SK-N-SH (cell line): ENCODE results near the gene TANC1. TPM values are rescaled to one million over a fixed set of nuclear protein-coding genes. Genes with fewer than 3 reads are reported as not detected.
A peak's percentile ranks its signal among the peaks of the same experiment; 100 is the strongest.

Source experiments
- CTCF ChIA-PET: fragments of 300-600, 350-600 bp; formaldehyde crosslinking; extraction: SDS; loops from one replicate; lab custom pipeline; 2021; lab: Yijun Ruan, JAX
- POLR2A ChIA-PET: fragments of 350-600 bp; sonication (Branson Sonifier 250); formaldehyde crosslinking; extraction: SDS; loops from one replicate; lab custom pipeline; 2020; ENCODE audit warnings: antibody characterized with exemption, inconsistent platforms; lab: Yijun Ruan, JAX
- DNase-seq: peaks from one replicate; pipeline ENCODE4 v3.0.0; 2012
- H2AFZ ChIP-seq: fragments of 200-600 bp; sonication (generic); 2 replicates; pipeline ENCODE4 v1.8.1; 2016; ENCODE audit warnings: antibody characterized with exemption, mild to moderate bottlenecking, low read depth
- H3F3A ChIP-seq: fragments of 200-600 bp; sonication (generic); replicated peaks from 2 replicates; pipeline ENCODE3; 2016; ENCODE audit warnings: antibody characterized with exemption, mild to moderate bottlenecking; ENCODE audit not compliant: insufficient read depth
- H3K27ac ChIP-seq, 2 experiments: fragments of 200-500 bp in 1 of 2; fragments of 200-600 bp in 1 of 2; sonication (Bioruptor generic) in 1 of 2; sonication (generic), shearing (Covaris generic) in 1 of 2; 2 replicates each; pipeline versions ENCODE4 v1.5.1 to v1.6.1; 2014 to 2016; ENCODE audit warnings: low read depth in 2 of 2, inconsistent platforms in 1 of 2, low read length in 1 of 2, mild to moderate bottlenecking in 1 of 2, mixed read lengths in 1 of 2
- H3K27me3 ChIP-seq: fragments of 200-600 bp; sonication (generic), shearing (Covaris generic); 2 replicates; pipeline ENCODE4 v1.6.1; 2016; ENCODE audit warnings: mixed run types; ENCODE audit not compliant: insufficient read depth
- H3K36me3 ChIP-seq, 2 experiments: fragments of 200-500 bp in 1 of 2; fragments of 200-600 bp in 1 of 2; sonication (Bioruptor generic) in 1 of 2; sonication (generic) in 1 of 2; replicated peaks in 1 of 2; 2 replicates each; pipeline versions ENCODE3 to v1.5.1; 2014 to 2016; ENCODE audit warnings: low read length in 1 of 2, mild to moderate bottlenecking in 1 of 2; ENCODE audit not compliant: insufficient read depth in 2 of 2, control insufficient read depth in 1 of 2
- H3K4me1 ChIP-seq, 2 experiments: fragments of 200-500 bp in 1 of 2; fragments of 200-600 bp in 1 of 2; sonication (Bioruptor generic) in 1 of 2; sonication (generic), shearing (Covaris generic) in 1 of 2; 2 replicates each; pipeline versions ENCODE4 v1.5.1 to v1.6.1; 2014 to 2016; ENCODE audit warnings: low read depth in 1 of 2, low read length in 1 of 2, mixed run types in 1 of 2; ENCODE audit not compliant: insufficient read depth in 2 of 2, control insufficient read depth in 1 of 2
- H3K4me2 ChIP-seq: fragments of 200-600 bp; sonication (generic), shearing (Covaris generic); 2 replicates; pipeline ENCODE4 v1.6.1; 2017; ENCODE audit warnings: mixed run types
- H3K4me3 ChIP-seq, 2 experiments: fragments of 200-500 bp in 1 of 2; fragments of 200-600 bp in 1 of 2; sonication (Bioruptor generic) in 1 of 2; sonication (generic), shearing (Covaris generic) in 1 of 2; 2 replicates each; pipeline versions ENCODE4 v1.5.1 to v1.8.1; 2014 to 2016; ENCODE audit warnings: low read depth in 2 of 2, inconsistent platforms in 1 of 2, low read length in 1 of 2, mild to moderate bottlenecking in 1 of 2, mixed read lengths in 1 of 2, moderate library complexity in 1 of 2
- H3K79me2 ChIP-seq: fragments of 200-600 bp; sonication (generic); 2 replicates; pipeline ENCODE4 v1.8.1; 2017; ENCODE audit warnings: mild to moderate bottlenecking; ENCODE audit not compliant: insufficient read depth
- H3K9ac ChIP-seq: fragments of 200-600 bp; sonication (generic); 2 replicates; pipeline ENCODE4 v1.6.1; 2017; ENCODE audit warnings: mixed run types
- H3K9me2 ChIP-seq: fragments of 200-600 bp; sonication (generic); 2 replicates; pipeline ENCODE4 v1.6.1; 2017; ENCODE audit warnings: mixed run types
- H3K9me3 ChIP-seq: fragments of 200-600 bp; sonication (generic); 2 replicates; pipeline ENCODE4 v1.6.1; 2017; ENCODE audit warnings: mixed run types, mild to moderate bottlenecking, moderate library complexity
- H4K20me1 ChIP-seq: fragments of 200-600 bp; sonication (generic); 2 replicates; pipeline ENCODE4 v1.6.1; 2017; ENCODE audit warnings: mild to moderate bottlenecking, mixed run types; ENCODE audit not compliant: insufficient read depth
- ELF1 ChIP-seq: IDR thresholded peaks from 2 replicates; pipeline ENCODE4 v1.4.0; 2012
- FOXM1 ChIP-seq: IDR thresholded peaks from 2 replicates; pipeline ENCODE4 v1.4.0; 2012; ENCODE audit warnings: low read depth, mild to moderate bottlenecking
- GABPA ChIP-seq: IDR thresholded peaks from 2 replicates; pipeline ENCODE4 v1.4.0; 2012; ENCODE audit warnings: low read depth, mild to moderate bottlenecking
- IRF3 ChIP-seq: fragments of 150-350 bp; IDR thresholded peaks from 2 replicates; pipeline ENCODE4 v1.6.1; 2016; ENCODE audit warnings: mild to moderate bottlenecking, low read depth, low read length
- MXI1 ChIP-seq: IDR thresholded peaks from 2 replicates; pipeline ENCODE4 v1.6.1; 2012; ENCODE audit warnings: mild to moderate bottlenecking, low read depth, low read length, improper control_type of control experiment
- REST ChIP-seq: IDR thresholded peaks from 2 replicates; pipeline ENCODE4 v1.6.1; 2012; ENCODE audit warnings: mild to moderate bottlenecking, low read depth, low read length, moderate library complexity
- USF1 ChIP-seq: IDR thresholded peaks from 2 replicates; pipeline ENCODE4 v1.4.0; 2012; ENCODE audit warnings: low read depth, borderline replicate concordance
- WGBS: methylation state at CpG from one replicate; pipeline ENCODE4 v1.1.6; 2017; ENCODE audit warnings: low lambda C conversion rate; 5-methylcytosine and 5-hydroxymethylcytosine counted together
- polyA plus RNA-seq, 3 experiments: library from polyadenylated mRNA; depleted of rRNA; stranded (reverse); fragments of >200 nt; gene quantifications; 2 replicates each; pipeline ENCODE4 v1.2.3, GENCODE V29; 2012

TANC1 gene
- polyA plus RNA-seq, 1 of the 3 experiments (the other 2 are of a cell fraction), result 19.2 TPM

GRCh38 chr2:158984604-158985135 lies 16.2 kb downstream of the TANC1 start:
- Histone ChIP-seq H3F3A (no peaks in the 10 kb centered on the region), H3K4me3 (no peak overlapping the region), H4K20me1 (peaks cover 68% of the 10 kb centered on the region), H3K9ac (no peak overlapping the region), H3K27me3 (no peaks in the 10 kb centered on the region), H3K4me1 (peaks cover 0 to 10% of the 10 kb centered on the region in 2 experiments; a peak in 2 of 4 replicates), H3K4me2 (no peak overlapping the region), H3K36me3 (no peaks in the 10 kb centered on the region), H3K27ac (peak overlapping the region in 1 of 2 experiments; percentile 11; a peak in 1 of 4 replicates), H2AFZ (no peak overlapping the region), H3K79me2 (peaks cover 93% of the 10 kb centered on the region), H3K9me2 (no peaks in the 10 kb centered on the region), H3K9me3 (no peaks in the 10 kb centered on the region)
- ChIA-PET POLR2A (no interaction called here), CTCF (interaction anchor here (1.5 to 2.6 kb wide), 4 partner anchors 10 to 133 kb away, joined by 4 to 14 read pairs (median 6); no protein-coding TSS in a partner anchor)
- peak; percentile 39 for DNase-seq
- TF ChIP-seq MXI1 (peak; percentile 48; the same call in 1 of the 2 replicates), IRF3 (no peak), USF1 (no peak)
- WGBS, result 69% methylated on average over 5 of the region's 5 CpGs

GRCh38 chr2:158988501-158988900 lies 20.1 kb downstream of the TANC1 start:
- WGBS, result 87% methylated on average over 5 of the region's 5 CpGs
- Histone ChIP-seq H3K4me2 (no peak overlapping the region), H4K20me1 (peaks cover 58% of the 10 kb centered on the region), H3K9me2 (no peaks in the 10 kb centered on the region), H3K27ac (no peak overlapping the region), H3K79me2 (peaks cover 85% of the 10 kb centered on the region), H3K4me3 (no peak overlapping the region), H3K9ac (no peak overlapping the region), H3K9me3 (no peaks in the 10 kb centered on the region), H3K27me3 (no peaks in the 10 kb centered on the region), H3K4me1 (peaks cover under 1 to 9% of the 10 kb centered on the region in 2 experiments; a peak in 1 of 4 replicates), H3F3A (peaks cover 3% of the 10 kb centered on the region), H3K36me3 (no peaks in the 10 kb centered on the region), H2AFZ (no peak overlapping the region)
- ChIA-PET CTCF (interaction anchor here (0.6 to 1.5 kb wide), 2 partner anchors 9 to 12 kb away, joined by 3 to 4 read pairs; no protein-coding TSS in a partner anchor), POLR2A (no interaction called here)
- TF ChIP-seq GABPA, result no peak
- TF ChIP-seq ELF1, result no peak
- TF ChIP-seq REST, result no peak
- no peak for TF ChIP-seq MXI1
- no peak for TF ChIP-seq FOXM1
- no peak for DNase-seq
